Stomach (tissue), 4 donors: ENCODE results near the gene AKAP7.

Experiments
- EP300 ChIP-seq: sonication (generic); formaldehyde crosslinking; IDR thresholded peaks from one replicate; pipeline ENCODE4 v1.6.1; 2017; ENCODE audit warnings: antibody characterized with exemption
- POLR2A ChIP-seq, 4 donors: fragments of 450-650 bp; IDR thresholded peaks; one replicate each; pipeline ENCODE4 v1.6.1; 2016; ENCODE audit warnings: antibody characterized with exemption in 4 of 4, control low read depth in 2 of 4, mild to moderate bottlenecking in 1 of 4, moderate library complexity in 1 of 4
- POLR2AphosphoS5 ChIP-seq, 3 donors: sonication (generic); formaldehyde crosslinking; IDR thresholded peaks; one replicate each; pipeline ENCODE4 v1.6.1; 2016; ENCODE audit warnings: antibody characterized with exemption in 3 of 3

DNA sequence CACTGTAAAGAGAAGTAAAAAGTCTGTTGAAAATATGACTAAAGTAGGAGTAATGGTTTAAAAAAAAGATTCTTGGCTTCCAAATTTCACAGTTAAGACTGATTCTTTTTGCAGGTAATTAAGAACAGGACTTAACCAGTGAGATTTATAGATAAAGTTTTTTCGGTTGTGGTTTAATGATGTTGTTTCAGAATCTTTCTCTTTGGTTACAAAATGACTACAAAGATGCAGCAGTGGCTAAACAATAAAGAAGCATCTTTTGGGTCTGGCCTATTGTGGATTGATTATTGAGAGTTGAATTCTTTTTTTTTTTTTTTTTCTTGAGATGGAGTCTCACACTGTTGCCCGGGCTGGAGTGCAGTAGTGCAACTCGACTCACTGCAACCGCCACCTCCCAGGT is 109.7 kb downstream of the AKAP7 start:
- TF ChIP-seq EP300: no peak
- no peak for TF ChIP-seq POLR2A (IDR thresholded peaks at IDR 0.05)
- TF ChIP-seq POLR2AphosphoS5 (IDR thresholded peaks at IDR 0.05): no peak
